ENCODE measurements around the gene RAP1GAP2.

RAP1GAP2 gene

GRCh38 chr17:2792366-2793169 lies 3.7 kb upstream of the RAP1GAP2 start:
- Histone ChIP-seq H3K27me3 (no peaks in the 10 kb centered on the region), H3K4me1 (no peaks in the 10 kb centered on the region), H3K36me3 (no peaks in the 10 kb centered on the region), H3K9me3 (no peaks in the 10 kb centered on the region), H3K4me3 (ENCODE audit: low read depth, low read length) (no peak overlapping the region)
- no peak for DNase-seq
- TF ChIP-seq CTCF (IDR thresholded peaks at IDR 0.05; ENCODE audit: low read depth, low read length): no peak

DNA sequence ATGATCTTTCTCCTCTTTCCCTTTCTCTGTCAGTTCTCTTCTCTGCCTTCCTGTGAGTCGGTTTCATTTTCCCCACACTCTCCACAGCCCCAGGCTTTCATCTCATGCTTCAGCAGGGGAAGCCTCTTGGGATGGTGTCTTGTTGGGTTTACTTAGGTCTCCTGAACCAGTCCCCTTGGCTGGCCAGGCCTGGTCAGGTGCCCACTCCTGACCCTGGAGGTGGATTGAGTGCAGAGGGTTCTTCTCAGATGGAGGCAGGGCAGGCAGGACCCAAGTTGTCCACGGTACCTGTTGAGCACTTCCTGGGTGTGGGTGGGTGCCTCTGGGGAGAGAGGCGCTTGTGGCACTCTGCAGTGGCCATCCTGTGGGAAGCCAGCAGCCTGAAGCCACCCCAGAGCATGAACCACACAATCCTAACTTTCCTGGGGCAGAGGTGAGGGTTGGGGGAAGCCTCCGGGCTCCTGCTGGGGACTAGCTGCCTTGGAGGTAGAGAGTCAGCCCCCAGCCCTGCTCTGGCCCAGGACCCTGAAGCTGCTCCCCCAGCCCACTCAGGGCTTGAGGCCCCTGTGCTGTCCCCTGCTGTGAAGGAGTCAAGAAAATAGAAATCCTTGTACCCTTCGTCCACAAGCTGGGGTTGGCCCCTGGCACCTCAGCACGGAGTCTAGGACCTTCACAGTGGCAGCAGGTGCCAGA lies 2.0 kb upstream of the RAP1GAP2 start:
- DNase-seq: no peak
- Histone ChIP-seq H3K9me3 (no peaks in the 10 kb centered on the region), H3K4me1 (no peaks in the 10 kb centered on the region), H3K36me3 (no peaks in the 10 kb centered on the region), H3K4me3 (ENCODE audit: low read depth, low read length) (no peak overlapping the region), H3K27me3 (no peaks in the 10 kb centered on the region)
- TF ChIP-seq CTCF (IDR thresholded peaks at IDR 0.05; ENCODE audit: low read depth, low read length): no peak

DNA sequence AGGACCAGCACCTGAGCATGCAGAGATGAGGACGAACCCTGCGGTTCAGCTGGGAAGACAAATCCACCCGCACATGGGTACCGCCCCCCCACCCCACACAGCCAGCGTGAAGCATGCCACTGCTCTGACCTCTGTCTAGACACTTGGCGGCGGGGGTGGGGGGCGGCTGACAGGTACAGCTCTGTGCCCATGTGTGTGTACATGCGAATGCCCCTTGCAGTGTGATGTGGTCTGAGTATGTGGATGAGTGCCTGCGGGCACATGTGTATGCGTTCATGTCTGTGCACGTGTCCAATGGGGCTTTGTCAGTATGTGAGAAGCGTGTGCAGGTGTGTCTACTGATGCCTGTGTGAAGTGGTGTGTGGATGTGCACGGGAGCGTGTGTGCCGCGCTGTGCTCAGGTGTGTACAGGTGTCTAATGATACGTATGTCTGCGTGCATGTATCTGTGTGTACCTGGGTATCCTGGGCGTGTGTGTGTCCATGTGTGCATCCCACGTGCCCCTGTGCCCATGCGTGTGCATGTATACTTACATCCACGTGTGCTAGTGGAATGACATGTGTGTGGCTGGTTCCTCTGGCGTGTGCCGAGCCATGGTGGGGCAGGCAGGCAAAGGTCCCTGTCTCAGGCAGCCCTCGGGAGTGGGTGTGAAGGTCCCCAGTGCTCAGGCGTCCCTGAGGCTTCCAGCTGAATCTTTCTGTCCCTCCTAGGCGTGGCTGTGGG lies 636 bp upstream of the RAP1GAP2 start:
- no peaks in the 10 kb centered on the region for H3K36me3 ChIP-seq
- H3K4me3 ChIP-seq (ENCODE audit: low read depth, low read length): no peak overlapping the region
- no peaks in the 10 kb centered on the region for H3K27me3 ChIP-seq
- no peaks in the 10 kb centered on the region for H3K4me1 ChIP-seq
- H3K9me3 ChIP-seq: no peaks in the 10 kb centered on the region
- no peak for DNase-seq
- TF ChIP-seq CTCF (IDR thresholded peaks at IDR 0.05; ENCODE audit: low read depth, low read length): no peak

GRCh38 chr17:2797226-2797625 lies 988 bp downstream of the RAP1GAP2 start:
- DNase-seq: no peak

GRCh38 chr17:2797637-2798036 lies 1.4 kb downstream of the RAP1GAP2 start:
- Histone ChIP-seq H3K4me3 (ENCODE audit: low read depth, low read length) (no peak overlapping the region), H3K4me1 (no peaks in the 10 kb centered on the region), H3K36me3 (no peaks in the 10 kb centered on the region), H3K9me3 (no peaks in the 10 kb centered on the region), H3K27me3 (no peaks in the 10 kb centered on the region)
- no peak for TF ChIP-seq CTCF (IDR thresholded peaks at IDR 0.05; ENCODE audit: low read depth, low read length)
- DNase-seq: no peak

More at GRCh38 chr17:2797226-2797625, 988 bp downstream of the RAP1GAP2 start:
- TF ChIP-seq CTCF (IDR thresholded peaks at IDR 0.05; ENCODE audit: low read depth, low read length): no peak
- no peaks in the 10 kb centered on the region for H3K9me3 ChIP-seq
- H3K4me1 ChIP-seq: no peaks in the 10 kb centered on the region
- H3K36me3 ChIP-seq: no peaks in the 10 kb centered on the region
- H3K27me3 ChIP-seq: no peaks in the 10 kb centered on the region
- no peak overlapping the region for H3K4me3 ChIP-seq (ENCODE audit: low read depth, low read length)
